Measurements from ENCODE around the gene LRMDA. TPM values are rescaled to one million over a fixed set of nuclear protein-coding genes. Genes with fewer than 3 reads are reported as not detected.
A peak's percentile ranks its signal among the peaks of the same experiment; 100 is the strongest.

Gene LRMDA
- total and polyA plus RNA-seq, 2 of the 13 experiments (the other 11 are each of a cell fraction or from before 2014, with no cell fraction given) = 13.4 to 22.0 TPM

DNA sequence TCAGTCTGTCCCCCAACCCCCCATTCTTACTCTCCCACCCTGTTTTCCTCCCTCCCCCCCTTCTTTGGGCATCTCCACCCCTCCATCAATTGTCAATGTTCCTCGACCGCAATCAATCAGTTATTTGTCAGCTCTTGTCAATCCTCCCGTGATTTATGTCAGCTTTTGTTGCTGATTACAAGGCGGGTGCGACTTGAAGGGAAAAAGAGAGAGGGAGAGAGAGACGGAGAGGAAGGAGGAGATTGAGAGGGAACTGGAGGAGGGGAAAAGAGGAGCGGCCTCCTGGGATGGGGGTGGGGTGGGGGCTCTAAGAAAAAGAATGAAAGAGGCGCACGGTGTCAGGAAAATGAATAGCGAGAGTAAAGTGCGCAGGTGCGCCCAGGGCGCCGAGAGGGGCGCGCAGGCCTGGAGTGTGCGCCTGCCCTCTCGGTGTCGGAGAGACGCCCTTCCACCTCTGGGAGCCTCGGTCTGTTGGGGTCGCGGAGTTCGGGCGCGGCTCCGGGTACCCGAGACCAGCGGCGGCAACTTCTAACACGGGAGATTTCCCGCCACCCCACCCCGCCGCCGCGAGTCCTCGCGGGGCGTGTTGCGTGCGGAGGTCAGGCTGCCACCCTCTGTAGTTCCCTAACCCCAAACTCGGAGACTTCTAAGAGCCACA lies 28.8 kb upstream of the LRMDA start (continued):
- TF ChIP-seq, protein P1, sequence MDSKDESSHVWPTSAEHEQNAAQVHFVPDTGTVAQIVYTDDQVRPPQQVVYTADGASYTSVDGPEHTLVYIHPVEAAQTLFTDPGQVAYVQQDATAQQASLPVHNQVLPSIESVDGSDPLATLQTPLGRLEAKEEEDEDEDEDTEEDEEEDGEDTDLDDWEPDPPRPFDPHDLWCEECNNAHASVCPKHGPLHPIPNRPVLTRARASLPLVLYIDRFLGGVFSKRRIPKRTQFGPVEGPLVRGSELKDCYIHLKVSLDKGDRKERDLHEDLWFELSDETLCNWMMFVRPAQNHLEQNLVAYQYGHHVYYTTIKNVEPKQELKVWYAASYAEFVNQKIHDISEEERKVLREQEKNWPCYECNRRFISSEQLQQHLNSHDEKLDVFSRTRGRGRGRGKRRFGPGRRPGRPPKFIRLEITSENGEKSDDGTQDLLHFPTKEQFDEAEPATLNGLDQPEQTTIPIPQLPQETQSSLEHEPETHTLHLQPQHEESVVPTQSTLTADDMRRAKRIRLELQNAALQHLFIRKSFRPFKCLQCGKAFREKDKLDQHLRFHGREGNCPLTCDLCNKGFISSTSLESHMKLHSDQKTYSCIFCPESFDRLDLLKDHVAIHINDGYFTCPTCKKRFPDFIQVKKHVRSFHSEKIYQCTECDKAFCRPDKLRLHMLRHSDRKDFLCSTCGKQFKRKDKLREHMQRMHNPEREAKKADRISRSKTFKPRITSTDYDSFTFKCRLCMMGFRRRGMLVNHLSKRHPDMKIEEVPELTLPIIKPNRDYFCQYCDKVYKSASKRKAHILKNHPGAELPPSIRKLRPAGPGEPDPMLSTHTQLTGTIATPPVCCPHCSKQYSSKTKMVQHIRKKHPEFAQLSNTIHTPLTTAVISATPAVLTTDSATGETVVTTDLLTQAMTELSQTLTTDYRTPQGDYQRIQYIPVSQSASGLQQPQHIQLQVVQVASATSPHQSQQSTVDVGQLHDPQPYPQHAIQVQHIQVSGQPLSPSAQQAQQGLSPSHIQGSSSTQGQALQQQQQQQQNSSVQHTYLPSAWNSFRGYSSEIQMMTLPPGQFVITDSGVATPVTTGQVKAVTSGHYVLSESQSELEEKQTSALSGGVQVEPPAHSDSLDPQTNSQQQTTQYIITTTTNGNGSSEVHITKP (CRISPR knock-in tag; IDR thresholded peaks at IDR 0.05; ENCODE audit: low read depth) = no peak
- no peak for TF ChIP-seq MATR3 (CRISPR knock-in tag; IDR thresholded peaks at IDR 0.05)
- TF ChIP-seq THAP11 (CRISPR knock-in tag; IDR thresholded peaks at IDR 0.05) = no peak
- TF ChIP-seq TRIM24 (CRISPR knock-in tag; IDR thresholded peaks at IDR 0.05) = no peak
- TF ChIP-seq, protein P2, sequence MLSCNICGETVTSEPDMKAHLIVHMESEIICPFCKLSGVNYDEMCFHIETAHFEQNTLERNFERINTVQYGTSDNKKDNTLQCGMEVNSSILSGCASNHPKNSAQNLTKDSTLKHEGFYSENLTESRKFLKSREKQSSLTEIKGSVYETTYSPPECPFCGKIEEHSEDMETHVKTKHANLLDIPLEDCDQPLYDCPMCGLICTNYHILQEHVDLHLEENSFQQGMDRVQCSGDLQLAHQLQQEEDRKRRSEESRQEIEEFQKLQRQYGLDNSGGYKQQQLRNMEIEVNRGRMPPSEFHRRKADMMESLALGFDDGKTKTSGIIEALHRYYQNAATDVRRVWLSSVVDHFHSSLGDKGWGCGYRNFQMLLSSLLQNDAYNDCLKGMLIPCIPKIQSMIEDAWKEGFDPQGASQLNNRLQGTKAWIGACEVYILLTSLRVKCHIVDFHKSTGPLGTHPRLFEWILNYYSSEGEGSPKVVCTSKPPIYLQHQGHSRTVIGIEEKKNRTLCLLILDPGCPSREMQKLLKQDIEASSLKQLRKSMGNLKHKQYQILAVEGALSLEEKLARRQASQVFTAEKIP (CRISPR knock-in tag; IDR thresholded peaks at IDR 0.05; ENCODE audit: borderline replicate concordance) = no peak
- no peak for TF ChIP-seq CCDC6 (CRISPR knock-in tag; IDR thresholded peaks at IDR 0.05)
- TF ChIP-seq, protein P3, sequence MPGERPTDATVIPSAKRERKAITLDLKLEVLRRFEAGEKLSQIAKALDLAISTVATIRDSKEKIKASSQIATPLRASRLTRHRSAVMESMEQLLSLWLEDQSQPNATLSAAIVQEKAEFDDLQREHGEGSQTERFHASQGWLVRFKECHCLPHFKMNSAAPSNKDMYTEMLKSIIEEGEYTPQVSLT (CRISPR knock-in tag; IDR thresholded peaks at IDR 0.05; ENCODE audit: borderline replicate concordance, low read depth) = no peak
- TF ChIP-seq ZNF782 (CRISPR knock-in tag; IDR thresholded peaks at IDR 0.05; ENCODE audit: borderline replicate concordance) = no peak
- TF ChIP-seq ZNF446 (CRISPR knock-in tag; IDR thresholded peaks at IDR 0.05) = no peak
- no peak for TF ChIP-seq ZNF263 (CRISPR knock-in tag; IDR thresholded peaks at IDR 0.05)
- TF ChIP-seq TBX2 (CRISPR knock-in tag; IDR thresholded peaks at IDR 0.05; ENCODE audit: borderline replicate concordance) = no peak
- no peak; the same call in 1 of the 2 replicates for TF ChIP-seq JUN (CRISPR knock-in tag; IDR thresholded peaks at IDR 0.05)
- no peak for TF ChIP-seq HOXA7 (CRISPR knock-in tag; IDR thresholded peaks at IDR 0.05)
- TF ChIP-seq REPIN1 (CRISPR knock-in tag; IDR thresholded peaks at IDR 0.05; ENCODE audit: borderline replicate concordance, low read depth) = no peak
- TF ChIP-seq, protein P4, sequence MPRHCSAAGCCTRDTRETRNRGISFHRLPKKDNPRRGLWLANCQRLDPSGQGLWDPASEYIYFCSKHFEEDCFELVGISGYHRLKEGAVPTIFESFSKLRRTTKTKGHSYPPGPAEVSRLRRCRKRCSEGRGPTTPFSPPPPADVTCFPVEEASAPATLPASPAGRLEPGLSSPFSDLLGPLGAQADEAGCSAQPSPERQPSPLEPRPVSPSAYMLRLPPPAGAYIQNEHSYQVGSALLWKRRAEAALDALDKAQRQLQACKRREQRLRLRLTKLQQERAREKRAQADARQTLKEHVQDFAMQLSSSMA (CRISPR knock-in tag; IDR thresholded peaks at IDR 0.05) = 0 out of 2 replicates have a peak, but pooled peaks have one; percentile 65
- TF ChIP-seq BHLHE40 (IDR thresholded peaks at IDR 0.05; ENCODE audit: low read length) = no peak
- TF ChIP-seq, protein P5, sequence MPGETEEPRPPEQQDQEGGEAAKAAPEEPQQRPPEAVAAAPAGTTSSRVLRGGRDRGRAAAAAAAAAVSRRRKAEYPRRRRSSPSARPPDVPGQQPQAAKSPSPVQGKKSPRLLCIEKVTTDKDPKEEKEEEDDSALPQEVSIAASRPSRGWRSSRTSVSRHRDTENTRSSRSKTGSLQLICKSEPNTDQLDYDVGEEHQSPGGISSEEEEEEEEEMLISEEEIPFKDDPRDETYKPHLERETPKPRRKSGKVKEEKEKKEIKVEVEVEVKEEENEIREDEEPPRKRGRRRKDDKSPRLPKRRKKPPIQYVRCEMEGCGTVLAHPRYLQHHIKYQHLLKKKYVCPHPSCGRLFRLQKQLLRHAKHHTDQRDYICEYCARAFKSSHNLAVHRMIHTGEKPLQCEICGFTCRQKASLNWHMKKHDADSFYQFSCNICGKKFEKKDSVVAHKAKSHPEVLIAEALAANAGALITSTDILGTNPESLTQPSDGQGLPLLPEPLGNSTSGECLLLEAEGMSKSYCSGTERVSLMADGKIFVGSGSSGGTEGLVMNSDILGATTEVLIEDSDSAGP (CRISPR knock-in tag; IDR thresholded peaks at IDR 0.05; ENCODE audit: borderline replicate concordance) = no peak
- TF ChIP-seq, protein P6, sequence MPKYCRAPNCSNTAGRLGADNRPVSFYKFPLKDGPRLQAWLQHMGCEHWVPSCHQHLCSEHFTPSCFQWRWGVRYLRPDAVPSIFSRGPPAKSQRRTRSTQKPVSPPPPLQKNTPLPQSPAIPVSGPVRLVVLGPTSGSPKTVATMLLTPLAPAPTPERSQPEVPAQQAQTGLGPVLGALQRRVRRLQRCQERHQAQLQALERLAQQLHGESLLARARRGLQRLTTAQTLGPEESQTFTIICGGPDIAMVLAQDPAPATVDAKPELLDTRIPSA (CRISPR knock-in tag; IDR thresholded peaks at IDR 0.05; ENCODE audit: borderline replicate concordance) = no peak
- TF ChIP-seq RORA (CRISPR knock-in tag; IDR thresholded peaks at IDR 0.05) = no peak
- no peak for TF ChIP-seq ZNF720 (CRISPR knock-in tag; IDR thresholded peaks at IDR 0.05)

Data from HepG2 (cell line).